Measurements from ENCODE around the gene MLF2.

GRCh38 chr12:6775185-6776174 lies 22.5 kb upstream of the MLF2 start:
- TF ChIP-seq POLR2A (IDR thresholded peaks at IDR 0.05) (no peak), CTCF (IDR thresholded peaks at IDR 0.05) (no peak)
